Body of pancreas (tissue), 4 donors: Measurements from ENCODE around the gene CEACAM16.

Source experiments
- CTCF ChIP-seq, 7 experiments: fragments of 450-650 bp in 4 of 7; fragments of 200-600 bp in 3 of 7; sonication (generic) in 3 of 7; IDR thresholded peaks; one replicate each; pipeline ENCODE4 v1.5.1; 2016 to 2019; ENCODE audit warnings: antibody characterized with exemption in 7 of 7
- POLR2A ChIP-seq, 3 donors: fragments of 450-650 bp; IDR thresholded peaks; one replicate each; pipeline ENCODE4 v1.6.1; 2016; ENCODE audit warnings: antibody characterized with exemption in 3 of 3, mild to moderate bottlenecking in 2 of 3

DNA sequence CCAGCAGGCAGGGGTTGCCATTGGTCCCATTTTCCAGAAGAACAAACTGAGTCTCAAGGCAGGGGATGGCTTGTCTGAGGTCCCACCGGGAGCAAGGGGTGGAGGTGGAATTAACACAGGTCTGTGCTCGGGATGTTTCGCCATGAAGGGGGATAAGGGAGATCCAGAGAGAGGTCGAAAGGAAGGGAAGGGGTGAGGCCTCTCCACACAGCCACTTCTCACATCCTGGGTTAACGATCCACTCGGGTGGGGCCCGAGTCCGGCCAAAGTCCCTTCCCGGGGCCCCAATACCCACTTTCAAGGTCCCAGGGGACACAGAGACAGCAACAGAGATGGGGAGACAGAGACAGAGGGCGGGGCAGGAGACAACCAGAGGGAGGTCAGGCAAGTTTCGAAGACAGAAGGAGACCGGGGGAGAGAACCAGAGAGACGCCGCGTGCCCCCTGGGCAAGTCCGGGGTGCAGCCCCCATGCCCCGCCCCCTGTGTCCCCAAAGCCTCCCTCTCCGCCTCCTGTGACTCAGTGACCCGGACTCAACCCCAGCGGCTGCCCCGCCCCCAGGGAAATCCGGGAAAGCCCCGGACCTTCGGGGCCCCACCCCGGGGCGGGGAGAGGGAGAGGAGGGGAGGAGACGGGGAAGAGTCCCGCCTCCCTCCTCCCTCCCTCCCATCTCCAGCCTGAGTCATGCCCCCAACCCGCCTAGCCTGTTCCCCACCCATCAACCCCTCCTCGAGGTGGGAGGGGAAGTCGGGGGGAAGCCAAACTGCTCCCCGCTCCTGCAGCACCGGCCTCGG, 48.2 kb downstream of the CEACAM16 start:
- no peak for TF ChIP-seq CTCF (IDR thresholded peaks at IDR 0.05)
- TF ChIP-seq POLR2A (IDR thresholded peaks at IDR 0.05) = no peak
